Activated CD4-positive, alpha-beta T cell treated with anti-CD3 and anti-CD28 coated beads for 48 hours (primary cell): ENCODE measurements around the gene NCK2.
"Not testable (repeated sequence)": the region's sequence is repeated elsewhere in the genome, so short reads cannot be mapped to it uniquely, and the experiment has no call there.

Experiments
- DNase-seq: peaks from one replicate; pipeline ENCODE4 v3.0.0-alpha.2; 2020

NCK2 gene

GRCh38 chr2:105756865-105757264, 12.2 kb downstream of the NCK2 start:
- not testable (repeated sequence) for DNase-seq

GRCh38 chr2:105757433-105757832, 12.7 kb downstream of the NCK2 start:
- DNase-seq, result no peak

- DNase-seq, result peak; percentile 1
Observed at GRCh38 chr2:105760191-105760590, 15.5 kb downstream of the NCK2 start.

- DNase-seq, result peak; percentile 2
Observed at GRCh38 chr2:105760639-105761337, 16.1 kb downstream of the NCK2 start.

- DNase-seq, result peak; percentile 1
Observed at GRCh38 chr2:105761931-105762515, 17.3 kb downstream of the NCK2 start.

GRCh38 chr2:105763076-105763475, 18.4 kb downstream of the NCK2 start:
- DNase-seq, result no peak

GRCh38 chr2:105764059-105764458, 19.3 kb downstream of the NCK2 start:
- DNase-seq, result peak; percentile 5

GRCh38 chr2:105765415-105766299, 20.9 kb downstream of the NCK2 start:
- peak; percentile 27 for DNase-seq

GRCh38 chr2:105766300-105766866, 21.7 kb downstream of the NCK2 start:
- peak; percentile 2 for DNase-seq

GRCh38 chr2:105768176-105768575, 23.5 kb downstream of the NCK2 start:
- no peak for DNase-seq

GRCh38 chr2:105768961-105769452, 24.3 kb downstream of the NCK2 start:
- peak; percentile 38 for DNase-seq

- peak; percentile 54 for DNase-seq
Observed at GRCh38 chr2:105769504-105769903, 24.8 kb downstream of the NCK2 start.

GRCh38 chr2:105770149-105770548, 25.4 kb downstream of the NCK2 start:
- DNase-seq, result no peak

- DNase-seq, result peak; percentile 1
Observed at GRCh38 chr2:105771291-105771690, 26.6 kb downstream of the NCK2 start.

- DNase-seq, result no peak
Observed at GRCh38 chr2:105771836-105772235, 27.1 kb downstream of the NCK2 start.

- DNase-seq, result peak; percentile 1
Observed at GRCh38 chr2:105772362-105772761, 27.6 kb downstream of the NCK2 start.

GRCh38 chr2:105773568-105773967, 28.9 kb downstream of the NCK2 start:
- DNase-seq, result no peak

- peak; percentile 1 for DNase-seq
Observed at GRCh38 chr2:105774781-105775337, 30.1 kb downstream of the NCK2 start.

GRCh38 chr2:105775809-105776559, 31.3 kb downstream of the NCK2 start:
- peak; percentile 40 for DNase-seq

- DNase-seq, result no peak
Observed at GRCh38 chr2:105776560-105776928, 31.8 kb downstream of the NCK2 start.

- peak; percentile 31 for DNase-seq
Observed at GRCh38 chr2:105777031-105777482, 32.3 kb downstream of the NCK2 start.

GRCh38 chr2:105777506-105778055, 32.9 kb downstream of the NCK2 start:
- DNase-seq, result peak; percentile 11
